Skin of body (tissue), 2 donors: ENCODE measurements around the gene GNA12. TPM values are rescaled to one million over a fixed set of nuclear protein-coding genes. Genes with fewer than 3 reads are reported as not detected.
"Not testable (repeated sequence)": the region's sequence is repeated elsewhere in the genome, so short reads cannot be mapped to it uniquely, and the experiment has no call there.

Experiments used
- DNase-seq: peaks from one replicate; lab custom pipeline; 2025; lab: John Stamatoyannopoulos, UW
- total RNA-seq: library from RNA; depleted of rRNA; stranded (reverse); fragments of >200 nt; gene quantifications from one replicate; pipeline ENCODE4 v1.2.3, GENCODE V29; 2014

GNA12 gene
- total RNA-seq, 1 donor from 2014 or later = 10.8 TPM

- peak; percentile 29 for DNase-seq
Observed at GRCh38 chr7:2864999-2865670, 21.0 kb upstream of the GNA12 start.

GRCh38 chr7:2864204-2864985 lies 20.3 kb upstream of the GNA12 start:
- DNase-seq = no peak

- DNase-seq = peak; percentile 50
Observed at GRCh38 chr7:2863461-2864066, 19.5 kb upstream of the GNA12 start.

GRCh38 chr7:2862831-2863361 lies 18.8 kb upstream of the GNA12 start:
- DNase-seq = no peak

GRCh38 chr7:2861509-2861908 lies 17.4 kb upstream of the GNA12 start:
- DNase-seq = no peak

GRCh38 chr7:2860627-2861133 lies 16.6 kb upstream of the GNA12 start:
- DNase-seq = no peak

- no peak for DNase-seq
Observed at GRCh38 chr7:2859952-2860351, 15.8 kb upstream of the GNA12 start.

GRCh38 chr7:2858621-2859020 lies 14.5 kb upstream of the GNA12 start:
- no peak for DNase-seq

- no peak for DNase-seq
Observed at GRCh38 chr7:2856388-2857169, 12.5 kb upstream of the GNA12 start.

- no peak for DNase-seq
Observed at GRCh38 chr7:2855386-2855785, 11.3 kb upstream of the GNA12 start.

- DNase-seq = not testable (repeated sequence)
Observed at GRCh38 chr7:2853552-2853951, 9.4 kb upstream of the GNA12 start.

- DNase-seq = no peak
Observed at GRCh38 chr7:2853147-2853546, 9.0 kb upstream of the GNA12 start.

GRCh38 chr7:2851497-2851896 lies 7.4 kb upstream of the GNA12 start:
- no peak for DNase-seq

- no peak for DNase-seq
Observed at GRCh38 chr7:2849941-2850766, 6.0 kb upstream of the GNA12 start.

GRCh38 chr7:2845034-2845592 lies 1.0 kb upstream of the GNA12 start:
- no peak for DNase-seq

GRCh38 chr7:2843711-2844152 lies 376 bp downstream of the GNA12 start:
- DNase-seq = no peak

GRCh38 chr7:2843191-2843685 lies 870 bp downstream of the GNA12 start:
- DNase-seq = no peak

- DNase-seq = no peak
Observed at GRCh38 chr7:2841907-2842306, 2.2 kb downstream of the GNA12 start.

- DNase-seq = no peak
Observed at GRCh38 chr7:2840458-2840857, 3.6 kb downstream of the GNA12 start.
